ENCODE data around the gene TPO. TPM values are rescaled to one million over a fixed set of nuclear protein-coding genes. Genes with fewer than 3 reads are reported as not detected.

Gene TPO
- not detected in 2 replicates for total RNA-seq

DNA sequence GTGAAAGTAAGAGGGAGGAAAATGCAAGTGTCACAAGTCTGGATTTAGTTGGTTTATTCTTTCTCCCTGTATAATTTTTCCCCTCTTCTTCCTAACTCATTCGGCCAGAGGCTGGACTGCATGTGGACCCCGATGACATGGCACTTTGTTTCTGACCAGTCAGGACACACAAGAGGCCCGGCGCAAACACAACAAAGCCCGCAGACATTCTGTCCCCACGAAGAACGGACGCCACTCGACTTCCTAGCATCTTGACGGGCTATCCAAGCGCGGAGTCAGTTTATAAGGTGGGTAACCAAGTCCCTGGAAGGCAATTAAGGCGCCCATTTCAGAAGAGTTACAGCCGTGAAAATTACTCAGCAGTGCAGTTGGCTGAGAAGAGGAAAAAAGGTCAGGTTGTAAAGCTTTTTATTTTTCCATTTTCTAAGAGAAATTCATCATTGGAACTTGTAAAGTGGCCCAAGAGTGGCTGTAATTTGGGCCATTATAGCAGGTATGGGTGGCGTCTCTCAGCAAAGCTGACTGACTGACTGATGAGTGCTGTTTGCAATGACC lies at the start of gene TPO:
TPO (plus strand) TSS at position 308 of the 555 bp plus-strand sequence. CDS start 946 bp downstream, outside the sequence.
- no peak within 1 kb of the TSS for H3K4me3 ChIP-seq (ENCODE audit: low read depth, low read length)
- TF ChIP-seq, protein P1, sequence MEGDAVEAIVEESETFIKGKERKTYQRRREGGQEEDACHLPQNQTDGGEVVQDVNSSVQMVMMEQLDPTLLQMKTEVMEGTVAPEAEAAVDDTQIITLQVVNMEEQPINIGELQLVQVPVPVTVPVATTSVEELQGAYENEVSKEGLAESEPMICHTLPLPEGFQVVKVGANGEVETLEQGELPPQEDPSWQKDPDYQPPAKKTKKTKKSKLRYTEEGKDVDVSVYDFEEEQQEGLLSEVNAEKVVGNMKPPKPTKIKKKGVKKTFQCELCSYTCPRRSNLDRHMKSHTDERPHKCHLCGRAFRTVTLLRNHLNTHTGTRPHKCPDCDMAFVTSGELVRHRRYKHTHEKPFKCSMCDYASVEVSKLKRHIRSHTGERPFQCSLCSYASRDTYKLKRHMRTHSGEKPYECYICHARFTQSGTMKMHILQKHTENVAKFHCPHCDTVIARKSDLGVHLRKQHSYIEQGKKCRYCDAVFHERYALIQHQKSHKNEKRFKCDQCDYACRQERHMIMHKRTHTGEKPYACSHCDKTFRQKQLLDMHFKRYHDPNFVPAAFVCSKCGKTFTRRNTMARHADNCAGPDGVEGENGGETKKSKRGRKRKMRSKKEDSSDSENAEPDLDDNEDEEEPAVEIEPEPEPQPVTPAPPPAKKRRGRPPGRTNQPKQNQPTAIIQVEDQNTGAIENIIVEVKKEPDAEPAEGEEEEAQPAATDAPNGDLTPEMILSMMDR (IDR thresholded peaks at IDR 0.05; ENCODE audit: insufficient read depth, low read depth, low read length) = no peak
- no peak for DNase-seq (ENCODE audit: low read depth)

DNA sequence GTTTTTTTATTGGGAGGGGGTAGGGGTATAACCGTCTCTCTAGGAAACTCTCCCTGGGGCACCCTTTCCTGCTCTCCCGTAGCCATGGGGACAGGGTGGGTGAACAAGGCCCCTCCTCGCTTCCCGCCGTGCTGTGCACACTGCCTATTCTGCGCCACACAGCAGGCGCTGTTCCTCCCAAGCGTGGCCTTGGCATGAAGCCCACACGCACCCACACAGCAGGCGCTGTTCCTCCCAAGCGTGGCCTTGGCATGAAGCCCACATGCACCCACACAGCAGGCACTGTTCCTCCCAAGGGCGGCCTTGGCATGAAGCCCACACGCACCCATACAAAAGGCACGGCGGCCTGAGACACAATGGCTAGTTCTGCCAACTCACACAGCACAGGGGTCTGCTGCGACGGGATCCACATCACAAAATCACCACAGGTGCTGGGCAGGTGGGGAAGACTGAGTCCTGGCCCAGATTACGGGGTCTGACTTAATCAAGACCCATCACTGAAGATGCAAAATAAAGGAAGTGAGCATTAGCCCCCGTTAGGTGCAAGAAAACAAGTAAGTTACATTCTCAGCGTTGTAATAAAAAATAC lies 46.6 kb upstream of the TPO start:
- DNase-seq (ENCODE audit: low read depth) = no peak
- H3K4me3 ChIP-seq (ENCODE audit: low read depth, low read length) = no peak overlapping the region
- TF ChIP-seq, protein P1 (IDR thresholded peaks at IDR 0.05; ENCODE audit: insufficient read depth, low read depth, low read length) = no peak

DNA sequence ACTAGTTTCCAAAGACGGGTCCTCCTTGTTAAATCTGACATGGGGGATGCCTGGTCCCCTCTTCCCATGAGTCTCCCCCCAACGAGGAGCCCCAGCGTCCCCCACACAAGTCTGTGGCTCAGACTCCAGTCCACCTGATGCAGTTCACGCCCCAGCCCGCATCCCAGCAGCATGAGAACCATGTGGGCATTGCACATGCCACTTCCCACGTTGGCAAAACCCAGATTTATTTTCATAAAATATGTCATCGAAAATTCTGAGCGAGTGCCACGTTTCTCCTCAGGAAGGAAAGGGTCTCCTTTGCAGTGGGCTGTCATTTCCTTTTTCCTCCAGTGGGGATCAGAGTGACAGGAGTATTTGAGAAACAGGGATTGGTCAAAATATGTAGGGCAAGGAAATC lies 45.7 kb upstream of the TPO start:
- TF ChIP-seq, protein P1 (IDR thresholded peaks at IDR 0.05; ENCODE audit: insufficient read depth, low read depth, low read length) = no peak
- no peak overlapping the region for H3K4me3 ChIP-seq (ENCODE audit: low read depth, low read length)
- no peak for DNase-seq (ENCODE audit: low read depth)

DNA sequence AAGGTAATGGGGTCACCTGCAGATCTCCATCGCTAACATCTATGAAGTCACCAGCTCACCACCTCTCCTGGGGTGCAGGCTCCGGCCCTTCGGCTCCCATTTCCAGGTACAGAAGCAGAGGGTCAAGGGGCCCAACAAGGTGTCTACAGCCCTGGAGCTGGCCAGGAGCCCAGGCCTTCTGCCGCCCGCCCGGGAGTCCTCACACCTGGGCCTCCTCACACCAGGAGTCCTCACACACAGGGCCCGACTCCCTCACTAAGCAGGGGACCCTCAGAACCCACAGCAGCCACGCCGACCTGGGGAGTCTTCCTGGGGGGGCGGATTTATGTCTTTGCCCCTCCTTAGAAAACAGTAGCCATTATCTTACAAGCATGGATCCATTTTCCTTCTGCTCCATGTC lies 43.4 kb upstream of the TPO start:
- no peak overlapping the region for H3K4me3 ChIP-seq (ENCODE audit: low read depth, low read length)
- TF ChIP-seq, protein P1 (IDR thresholded peaks at IDR 0.05; ENCODE audit: insufficient read depth, low read depth, low read length) = no peak
- no peak for DNase-seq (ENCODE audit: low read depth)

DNA sequence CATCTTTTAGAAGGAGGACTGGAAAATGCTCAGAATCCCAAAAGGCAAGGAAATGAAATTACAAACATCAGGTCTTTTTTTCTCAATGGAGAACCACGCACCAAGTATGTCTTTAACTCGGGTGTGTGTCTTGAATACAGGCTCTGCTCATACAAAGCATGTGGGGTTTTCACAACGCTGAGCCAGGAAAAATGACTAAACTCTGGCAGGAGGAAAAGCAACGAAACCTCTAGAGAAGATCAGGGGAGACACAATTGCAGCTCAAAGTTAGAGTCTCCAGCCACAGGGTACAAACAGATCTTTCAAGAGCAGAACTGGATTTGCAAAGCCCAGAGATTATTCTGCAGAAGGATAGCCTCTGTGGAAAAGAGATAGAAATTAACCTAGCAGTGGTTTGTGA lies 42.8 kb upstream of the TPO start:
- no peak overlapping the region for H3K4me3 ChIP-seq (ENCODE audit: low read depth, low read length)
- TF ChIP-seq, protein P1 (IDR thresholded peaks at IDR 0.05; ENCODE audit: insufficient read depth, low read depth, low read length) = no peak
- no peak for DNase-seq (ENCODE audit: low read depth)

DNA sequence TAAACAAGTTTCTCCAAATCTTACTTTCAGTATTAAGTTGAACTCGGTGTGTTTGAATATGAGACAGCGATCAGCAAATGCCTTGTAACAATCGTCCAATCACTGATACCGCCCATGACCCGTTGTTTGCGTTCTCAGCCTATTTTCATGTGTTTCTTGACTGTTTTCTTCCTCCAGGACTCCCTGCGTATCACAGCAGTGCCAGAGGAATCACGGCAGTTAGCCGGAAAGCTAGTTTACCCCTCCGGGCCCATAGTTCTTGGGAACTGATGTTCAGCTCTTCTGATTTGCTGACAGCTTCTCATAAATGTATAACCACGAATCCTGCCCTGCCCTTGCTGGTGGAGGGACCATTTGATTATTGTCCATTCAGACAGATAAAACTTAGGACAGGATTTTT lies 42.2 kb upstream of the TPO start:
- H3K4me3 ChIP-seq (ENCODE audit: low read depth, low read length) = no peak overlapping the region
- DNase-seq (ENCODE audit: low read depth) = no peak
- TF ChIP-seq, protein P1 (IDR thresholded peaks at IDR 0.05; ENCODE audit: insufficient read depth, low read depth, low read length) = no peak

DNA sequence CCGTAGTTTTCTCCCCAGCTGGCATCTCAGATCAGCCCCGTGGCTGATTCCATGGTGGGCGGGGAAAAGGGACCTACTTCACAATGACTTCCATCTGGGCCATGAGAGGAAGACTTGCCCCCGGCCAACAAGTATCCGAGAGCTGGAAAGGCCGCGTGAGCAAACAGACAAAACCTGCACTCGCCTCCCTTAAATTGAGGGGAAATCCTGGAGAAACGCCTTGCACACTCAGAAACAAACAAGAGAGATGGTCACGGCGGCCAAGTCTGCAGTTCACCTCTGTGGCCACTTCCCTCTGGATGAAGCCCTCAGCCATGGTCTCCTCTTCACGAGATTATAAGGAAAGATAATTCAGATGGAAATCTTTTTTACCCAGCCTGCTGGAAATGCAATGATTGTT lies 39.4 kb upstream of the TPO start:
- H3K4me3 ChIP-seq (ENCODE audit: low read depth, low read length) = no peak overlapping the region
- TF ChIP-seq, protein P1 (IDR thresholded peaks at IDR 0.05; ENCODE audit: insufficient read depth, low read depth, low read length) = no peak
- no peak for DNase-seq (ENCODE audit: low read depth)
